Measurements from ENCODE around the gene CDK19.

Gene CDK19

GRCh38 chr6:110654096-110654820 is 161.0 kb downstream of the CDK19 start:
- no peak for DNase-seq

- DNase-seq, result no peak
Observed at GRCh38 chr6:110653381-110653780, 161.9 kb downstream of the CDK19 start.

- no peak for DNase-seq
Observed at GRCh38 chr6:110652520-110652919, 162.7 kb downstream of the CDK19 start.

GRCh38 chr6:110650755-110651154 is 164.5 kb downstream of the CDK19 start:
- no peak for DNase-seq

GRCh38 chr6:110649704-110650103 is 165.6 kb downstream of the CDK19 start:
- DNase-seq, result no peak

GRCh38 chr6:110646951-110647910 is 168.0 kb downstream of the CDK19 start:
- no peak for DNase-seq

GRCh38 chr6:110646419-110646698 is 168.9 kb downstream of the CDK19 start:
- no peak for DNase-seq

- DNase-seq, result no peak
Observed at GRCh38 chr6:110645685-110646418, 169.4 kb downstream of the CDK19 start.

- no peak for DNase-seq
Observed at GRCh38 chr6:110643175-110643574, 172.1 kb downstream of the CDK19 start.

- no peak for DNase-seq
Observed at GRCh38 chr6:110642711-110643110, 172.6 kb downstream of the CDK19 start.

GRCh38 chr6:110636781-110637180 is 178.5 kb downstream of the CDK19 start:
- no peak for DNase-seq

GRCh38 chr6:110635096-110635495 is 180.2 kb downstream of the CDK19 start:
- no peak for DNase-seq

- DNase-seq, result no peak
Observed at GRCh38 chr6:110633731-110634213, 181.5 kb downstream of the CDK19 start.

GRCh38 chr6:110629153-110629552 is 186.1 kb downstream of the CDK19 start:
- DNase-seq, result peak; percentile 46

- DNase-seq, result no peak
Observed at GRCh38 chr6:110628330-110628729, 186.9 kb downstream of the CDK19 start.

- no peak for DNase-seq
Observed at GRCh38 chr6:110626442-110626841, 188.8 kb downstream of the CDK19 start.

GRCh38 chr6:110625883-110626282 is 189.4 kb downstream of the CDK19 start:
- DNase-seq, result no peak

GRCh38 chr6:110622912-110623578 is 192.2 kb downstream of the CDK19 start:
- DNase-seq, result no peak

GRCh38 chr6:110621061-110621460 is 194.2 kb downstream of the CDK19 start:
- DNase-seq, result no peak

- no peak for DNase-seq
Observed at GRCh38 chr6:110620065-110620464, 195.2 kb downstream of the CDK19 start.

GRCh38 chr6:110619275-110619908 is 195.9 kb downstream of the CDK19 start:
- no peak for DNase-seq

GRCh38 chr6:110618591-110619267 is 196.5 kb downstream of the CDK19 start:
- DNase-seq, result no peak
